ENCODE measurements around the gene PIGS. TPM values are rescaled to one million over a fixed set of nuclear protein-coding genes. Genes with fewer than 3 reads are reported as not detected.
A peak's percentile ranks its signal among the peaks of the same experiment; 100 is the strongest.
"Not testable (repeated sequence)": the region's sequence is repeated elsewhere in the genome, so short reads cannot be mapped to it uniquely, and the experiment has no call there.

The PIGS gene
- polyA plus RNA-seq (2012; ENCODE audit: low read depth, missing spikeins): 59.8 TPM

DNA sequence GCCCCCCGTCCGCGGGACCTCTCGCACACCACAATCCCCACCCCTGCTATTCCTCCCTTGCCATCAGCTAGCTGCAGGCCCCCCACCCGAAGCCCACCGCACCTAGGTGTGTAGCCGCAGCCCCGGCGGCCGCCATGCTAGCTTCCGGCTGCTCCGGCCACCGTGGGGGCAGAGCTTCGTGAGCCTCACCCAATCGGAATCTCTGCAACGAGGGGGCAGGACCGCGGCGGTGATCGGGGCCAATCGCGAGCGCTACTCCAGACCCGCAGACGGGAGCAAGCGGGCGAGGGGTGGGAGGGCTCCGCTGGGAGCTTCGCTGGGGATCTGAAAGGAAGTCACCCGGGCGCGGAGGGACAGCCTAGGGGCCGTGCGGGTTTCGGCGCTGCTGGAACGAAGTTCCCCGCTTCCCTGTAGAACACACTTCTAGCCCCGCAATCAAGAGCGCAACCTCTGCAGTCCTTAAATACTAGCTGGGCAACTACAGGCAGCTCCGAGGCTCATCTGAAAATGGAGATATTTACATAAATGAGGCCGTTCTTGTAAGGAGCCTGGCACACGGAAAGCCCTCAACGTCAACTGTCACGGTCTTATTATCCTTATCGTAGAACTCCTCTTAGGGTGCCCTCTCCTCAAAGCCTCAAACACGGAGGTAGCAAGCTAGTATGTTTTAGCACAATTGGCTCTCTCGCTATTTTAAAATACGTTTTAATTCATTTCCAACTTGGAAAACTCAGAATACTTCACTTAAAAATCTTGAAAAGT, at the start of gene PIGS:
Gene PIGS (minus strand): TSS at position 164 of the 762 bp plus-strand sequence. CDS start 28 bp downstream, at position 136.
- TF ChIP-seq TAF1 (IDR thresholded peaks at IDR 0.05; ENCODE audit: low read depth, low read length): peak; percentile 90
- TF ChIP-seq SPI1 (IDR thresholded peaks at IDR 0.05; ENCODE audit: low read depth, low read length): peak; percentile 35; the same call in 1 of the 2 replicates
- peak; percentile 67; the same call in 1 of the 2 replicates for TF ChIP-seq POLR2AphosphoS5 (IDR thresholded peaks at IDR 0.05; ENCODE audit: low read depth, low read length)
- TF ChIP-seq PAX5 (IDR thresholded peaks at IDR 0.05; ENCODE audit: insufficient read depth, low read length, severe bottlenecking): no peak
- TF ChIP-seq POU2F2 (IDR thresholded peaks at IDR 0.05; ENCODE audit: low read depth, low read length): 0 out of 2 replicates have a peak, but pooled peaks have one; percentile 42
- TF ChIP-seq POLR2A (IDR thresholded peaks at IDR 0.05; ENCODE audit: low read depth, low read length): peak; percentile 70
- DNase-seq (ENCODE audit: insufficient read length, low spot score): peak; percentile 92
- FAIRE-seq: peak; percentile 93

DNA sequence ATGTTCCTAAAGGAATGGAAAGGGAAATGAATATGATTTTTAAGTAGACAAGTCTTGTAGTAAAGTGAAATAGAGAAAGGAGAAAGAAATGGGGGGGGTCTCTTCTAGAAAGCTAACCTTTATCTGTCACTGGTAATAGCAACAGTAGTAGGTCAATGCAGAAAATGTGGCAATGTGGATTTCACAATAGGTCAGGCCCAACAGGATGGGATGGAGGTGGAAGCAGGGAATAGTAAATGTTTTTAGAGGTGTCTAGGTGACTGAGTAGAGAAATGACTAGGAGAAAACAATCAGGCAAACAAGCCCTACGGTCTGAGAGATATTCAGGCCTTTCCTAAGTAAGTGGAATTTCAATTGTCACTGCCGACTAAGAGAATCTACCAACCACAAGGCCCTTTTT, 48.7 kb upstream of the PIGS start:
- FAIRE-seq: no peak
- no peak for TF ChIP-seq PAX5 (IDR thresholded peaks at IDR 0.05; ENCODE audit: insufficient read depth, low read length, severe bottlenecking)
- TF ChIP-seq TAF1 (IDR thresholded peaks at IDR 0.05; ENCODE audit: low read depth, low read length): no peak
- TF ChIP-seq POU2F2 (IDR thresholded peaks at IDR 0.05; ENCODE audit: low read depth, low read length): no peak
- no peak for TF ChIP-seq SPI1 (IDR thresholded peaks at IDR 0.05; ENCODE audit: low read depth, low read length)
- TF ChIP-seq POLR2A (IDR thresholded peaks at IDR 0.05; ENCODE audit: low read depth, low read length): no peak
- TF ChIP-seq POLR2AphosphoS5 (IDR thresholded peaks at IDR 0.05; ENCODE audit: low read depth, low read length): no peak
- DNase-seq (ENCODE audit: insufficient read length, low spot score): no peak

DNA sequence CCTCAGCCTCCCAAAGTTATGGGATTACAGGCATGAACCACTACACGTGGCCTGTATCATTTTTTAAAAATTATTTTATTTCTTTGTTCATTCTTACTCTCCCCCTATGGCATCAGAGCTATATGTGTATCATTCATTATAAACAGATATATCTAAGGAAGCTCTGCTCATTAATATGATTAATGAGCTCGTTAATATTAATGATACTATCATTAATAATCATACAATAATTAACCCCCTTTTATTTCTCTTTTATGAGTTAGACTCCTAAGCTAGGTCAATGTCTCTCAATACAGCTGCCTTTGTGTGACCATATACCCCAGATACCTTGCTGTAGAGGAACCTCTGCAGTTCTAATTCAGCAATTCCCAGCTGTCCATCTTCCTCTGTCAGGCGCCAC, 47.1 kb upstream of the PIGS start:
- TF ChIP-seq POLR2A (IDR thresholded peaks at IDR 0.05; ENCODE audit: low read depth, low read length) (no peak), POU2F2 (IDR thresholded peaks at IDR 0.05; ENCODE audit: low read depth, low read length) (no peak)
- FAIRE-seq: no peak

DNA sequence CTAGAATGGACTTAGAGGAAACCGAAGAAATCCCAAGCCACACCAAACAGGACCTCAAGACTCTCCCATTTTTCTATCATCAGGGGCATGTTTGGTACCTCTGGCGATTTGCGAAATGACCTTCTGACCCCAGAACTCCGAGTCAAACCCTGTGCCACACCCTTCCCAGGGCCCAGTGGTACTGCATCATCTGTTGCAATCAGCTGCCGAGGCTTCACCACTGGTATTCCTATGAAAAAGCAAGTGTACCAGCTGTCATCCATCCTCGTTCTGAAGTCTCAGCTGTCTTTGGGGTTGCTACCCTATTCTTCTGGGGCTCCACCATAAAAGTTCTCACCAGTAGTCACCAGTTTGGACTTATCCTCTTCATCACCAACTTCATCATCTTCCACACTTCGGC, 45.0 kb upstream of the PIGS start:
- DNase-seq (ENCODE audit: insufficient read length, low spot score): no peak
- TF ChIP-seq POLR2A (IDR thresholded peaks at IDR 0.05; ENCODE audit: low read depth, low read length) (no peak), SPI1 (IDR thresholded peaks at IDR 0.05; ENCODE audit: low read depth, low read length) (no peak), POLR2AphosphoS5 (IDR thresholded peaks at IDR 0.05; ENCODE audit: low read depth, low read length) (no peak), TAF1 (IDR thresholded peaks at IDR 0.05; ENCODE audit: low read depth, low read length) (no peak), POU2F2 (IDR thresholded peaks at IDR 0.05; ENCODE audit: low read depth, low read length) (no peak), PAX5 (IDR thresholded peaks at IDR 0.05; ENCODE audit: insufficient read depth, low read length, severe bottlenecking) (no peak)
- FAIRE-seq: no peak

More for the DNA sequence above, 47.1 kb upstream of the PIGS start:
- no peak for DNase-seq (ENCODE audit: insufficient read length, low spot score)

DNA sequence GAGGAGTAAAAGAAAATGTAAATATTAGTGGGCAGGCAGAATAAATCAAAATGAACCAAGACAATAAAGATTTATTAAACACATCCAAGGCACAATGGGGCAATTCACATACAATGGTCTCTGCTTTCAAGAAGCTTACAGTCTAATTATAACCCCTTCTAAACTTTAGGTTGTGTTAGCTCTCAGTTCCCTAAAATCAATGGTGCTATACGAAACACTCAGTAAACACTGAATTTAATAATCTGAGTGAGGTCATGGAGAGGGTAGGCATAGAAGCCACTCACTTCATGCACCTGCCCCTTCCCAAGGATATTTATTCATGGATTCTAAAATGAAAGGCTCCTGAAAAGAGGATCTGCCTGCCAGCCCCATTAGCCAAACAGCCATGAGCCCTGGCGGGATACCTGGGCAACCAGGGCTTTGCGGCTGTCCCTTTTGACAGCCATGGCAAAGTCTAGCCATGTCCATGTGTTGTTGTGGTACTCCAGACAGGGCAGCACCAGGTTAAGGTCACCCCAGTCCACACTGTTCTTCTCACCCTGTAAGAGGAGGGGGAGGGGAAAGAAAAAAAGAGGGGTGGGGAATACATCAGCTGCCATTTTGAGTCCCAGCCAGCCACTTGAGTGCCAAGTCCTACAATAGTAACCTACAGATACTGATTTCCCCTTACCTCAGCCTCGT, 44.1 kb upstream of the PIGS start:
- DNase-seq (ENCODE audit: insufficient read length, low spot score) (no peak), FAIRE-seq (no peak)
- TF ChIP-seq POLR2A (IDR thresholded peaks at IDR 0.05; ENCODE audit: low read depth, low read length) (no peak), POLR2AphosphoS5 (IDR thresholded peaks at IDR 0.05; ENCODE audit: low read depth, low read length) (no peak), POU2F2 (IDR thresholded peaks at IDR 0.05; ENCODE audit: low read depth, low read length) (no peak), TAF1 (IDR thresholded peaks at IDR 0.05; ENCODE audit: low read depth, low read length) (no peak), SPI1 (IDR thresholded peaks at IDR 0.05; ENCODE audit: low read depth, low read length) (peak; percentile 82), PAX5 (IDR thresholded peaks at IDR 0.05; ENCODE audit: insufficient read depth, low read length, severe bottlenecking) (no peak)

GRCh38 chr17:28613931-28614381, 42.6 kb upstream of the PIGS start, which contains the start of gene RSKR:
Gene RSKR (minus strand): TSS chr17:28614185. CDS start chr17:28614161, 24 bp downstream.
- DNase-seq (ENCODE audit: insufficient read length, low spot score) (no peak), FAIRE-seq (no peak)
- 0 out of 2 replicates have a peak, but pooled peaks have one; percentile 0 for TF ChIP-seq POLR2A (IDR thresholded peaks at IDR 0.05; ENCODE audit: low read depth, low read length)
- no peak for TF ChIP-seq PAX5 (IDR thresholded peaks at IDR 0.05; ENCODE audit: insufficient read depth, low read length, severe bottlenecking)
- no peak for TF ChIP-seq SPI1 (IDR thresholded peaks at IDR 0.05; ENCODE audit: low read depth, low read length)

DNA sequence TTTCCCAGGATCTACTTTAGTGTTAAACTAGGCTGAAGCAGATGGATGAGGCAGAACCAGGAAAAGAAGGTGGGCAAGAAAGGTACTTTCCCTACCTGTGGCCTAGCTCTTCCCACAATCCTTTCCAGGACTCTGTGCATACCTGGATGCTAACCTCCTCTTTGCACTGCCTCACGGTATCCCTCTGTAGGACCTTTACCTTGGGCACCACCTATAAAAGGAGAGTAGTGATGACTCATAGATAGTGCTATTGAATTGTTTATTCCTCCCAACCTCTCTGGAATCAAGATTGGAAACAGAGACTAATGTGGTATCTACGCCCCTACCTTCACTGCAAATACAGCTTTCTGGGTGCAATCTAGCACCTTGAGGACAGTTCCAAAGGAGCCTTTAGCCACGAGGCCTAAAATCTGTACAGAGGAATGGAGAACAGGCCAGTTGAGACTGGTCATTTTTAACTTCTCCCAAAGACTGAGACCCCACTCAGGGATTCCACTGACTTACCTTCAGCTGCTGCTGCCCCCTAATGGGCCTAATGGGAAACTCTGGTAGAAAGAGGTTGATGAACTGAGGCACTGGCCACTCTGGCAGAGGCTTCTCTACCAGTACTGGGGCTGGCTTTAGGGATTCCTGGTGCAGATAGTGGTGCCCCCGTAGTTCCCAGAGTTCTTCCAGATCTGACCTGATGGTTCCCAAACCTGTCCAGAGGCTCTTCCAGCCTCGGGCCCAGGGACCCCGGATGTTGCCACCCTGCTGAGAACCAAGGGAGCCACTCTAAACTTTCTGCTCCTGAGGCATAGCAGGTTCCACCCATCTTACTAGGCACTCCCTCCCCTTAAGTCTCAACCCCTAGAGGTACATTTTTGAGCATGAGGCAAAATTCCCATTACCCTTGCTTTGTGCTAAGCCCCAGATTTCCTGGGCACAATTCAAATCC, 41.9 kb upstream of the PIGS start:
- FAIRE-seq (no peak), DNase-seq (ENCODE audit: insufficient read length, low spot score) (no peak)
- TF ChIP-seq POLR2AphosphoS5 (IDR thresholded peaks at IDR 0.05; ENCODE audit: low read depth, low read length) (no peak), POU2F2 (IDR thresholded peaks at IDR 0.05; ENCODE audit: low read depth, low read length) (no peak), TAF1 (IDR thresholded peaks at IDR 0.05; ENCODE audit: low read depth, low read length) (no peak), SPI1 (IDR thresholded peaks at IDR 0.05; ENCODE audit: low read depth, low read length) (no peak)

DNA sequence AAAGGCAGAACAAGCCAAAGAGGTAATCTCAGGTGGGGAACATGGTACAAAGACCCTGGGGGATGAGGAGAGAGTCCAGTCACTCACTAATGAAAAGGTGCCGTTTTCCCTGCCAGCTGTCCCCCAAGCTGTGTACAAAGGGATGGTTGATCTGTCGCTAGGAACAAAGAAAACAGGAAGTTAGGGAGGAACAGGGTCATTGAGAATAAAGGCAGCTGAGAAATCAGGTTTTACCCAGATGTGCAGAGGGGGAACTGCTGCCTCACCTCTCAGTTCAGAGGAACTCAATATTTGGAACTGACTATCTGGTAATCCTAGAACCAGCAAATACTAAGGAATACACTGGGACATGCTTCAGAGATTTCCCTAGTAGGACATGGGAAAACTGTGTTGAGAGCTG, 41.2 kb upstream of the PIGS start:
- FAIRE-seq (no peak), DNase-seq (ENCODE audit: insufficient read length, low spot score) (no peak)
- 0 out of 2 replicates have a peak, but pooled peaks have one; percentile 19 for TF ChIP-seq POLR2A (IDR thresholded peaks at IDR 0.05; ENCODE audit: low read depth, low read length)
- TF ChIP-seq POLR2AphosphoS5 (IDR thresholded peaks at IDR 0.05; ENCODE audit: low read depth, low read length): no peak

DNA sequence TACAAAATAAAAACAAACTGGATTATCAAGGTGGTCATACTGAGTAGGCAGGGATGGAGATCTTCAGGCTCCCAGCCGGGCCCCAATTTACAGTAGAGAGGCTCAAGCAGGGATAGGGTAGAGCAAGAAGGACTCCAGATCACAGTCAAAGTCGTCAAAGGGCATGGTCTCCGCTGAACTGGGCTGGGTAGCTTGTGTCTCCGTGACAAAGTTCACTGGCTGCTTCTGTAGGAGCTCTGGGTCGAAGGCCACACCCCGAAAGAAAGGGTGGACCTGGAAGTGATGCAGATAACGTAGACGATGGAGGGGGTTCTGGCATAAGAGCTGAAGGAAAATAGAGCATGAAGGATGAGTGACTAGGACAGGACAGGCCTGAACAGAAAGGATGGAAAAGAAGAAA, 39.1 kb upstream of the PIGS start:
- TF ChIP-seq SPI1 (IDR thresholded peaks at IDR 0.05; ENCODE audit: low read depth, low read length) (no peak), PAX5 (IDR thresholded peaks at IDR 0.05; ENCODE audit: insufficient read depth, low read length, severe bottlenecking) (no peak), POLR2AphosphoS5 (IDR thresholded peaks at IDR 0.05; ENCODE audit: low read depth, low read length) (no peak), POLR2A (IDR thresholded peaks at IDR 0.05; ENCODE audit: low read depth, low read length) (no peak), TAF1 (IDR thresholded peaks at IDR 0.05; ENCODE audit: low read depth, low read length) (no peak), POU2F2 (IDR thresholded peaks at IDR 0.05; ENCODE audit: low read depth, low read length) (no peak)
- no peak for DNase-seq (ENCODE audit: insufficient read length, low spot score)
- FAIRE-seq: no peak

GRCh38 chr17:28604031-28604430, 32.7 kb upstream of the PIGS start:
- FAIRE-seq; DNase-seq (ENCODE audit: insufficient read length, low spot score): not testable (repeated sequence)
